GM19099 (cell line): Measurements from ENCODE around the gene ZNF282.

ENCODE experiments used
- POLR2A ChIP-seq: IDR thresholded peaks from 3 replicates; pipeline ENCODE4 v1.6.1; 2011; ENCODE audit warnings: low read depth; ENCODE audit not compliant: insufficient read length; ENCODE audit errors: extremely low read depth

ZNF282 gene

DNA sequence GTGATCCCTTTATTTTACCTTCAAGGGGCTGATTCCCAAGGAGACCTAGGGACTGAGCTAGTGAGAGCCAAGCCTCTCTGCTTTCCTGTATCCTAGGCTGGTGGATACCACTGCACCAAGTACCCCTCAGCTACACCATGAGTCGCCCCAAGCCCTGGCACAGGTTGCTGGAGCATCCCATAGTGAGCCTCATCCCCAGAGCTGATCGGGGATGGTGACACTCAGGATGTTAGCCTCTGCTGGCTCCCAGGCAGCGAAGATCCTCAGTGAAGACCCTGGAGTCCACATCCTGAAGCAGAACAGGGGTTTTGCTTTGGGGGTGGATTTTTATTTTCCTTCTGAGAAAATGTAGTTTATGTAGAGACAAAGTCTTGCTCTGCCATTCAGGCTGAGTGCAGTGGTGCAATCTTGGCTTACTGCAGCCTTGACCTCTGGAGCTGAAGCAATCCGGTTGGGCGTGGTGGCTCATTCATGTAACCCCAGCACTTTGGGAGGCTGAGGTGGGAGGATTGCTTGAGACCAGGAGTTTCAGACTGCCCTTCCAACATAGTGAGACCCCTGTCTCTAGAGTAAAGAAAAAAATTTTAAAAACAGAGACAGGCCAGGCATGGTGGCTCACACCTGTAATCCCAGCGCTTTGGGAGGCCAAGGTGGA lies 31.6 kb downstream of the ZNF282 start:
- no peak for TF ChIP-seq POLR2A

DNA sequence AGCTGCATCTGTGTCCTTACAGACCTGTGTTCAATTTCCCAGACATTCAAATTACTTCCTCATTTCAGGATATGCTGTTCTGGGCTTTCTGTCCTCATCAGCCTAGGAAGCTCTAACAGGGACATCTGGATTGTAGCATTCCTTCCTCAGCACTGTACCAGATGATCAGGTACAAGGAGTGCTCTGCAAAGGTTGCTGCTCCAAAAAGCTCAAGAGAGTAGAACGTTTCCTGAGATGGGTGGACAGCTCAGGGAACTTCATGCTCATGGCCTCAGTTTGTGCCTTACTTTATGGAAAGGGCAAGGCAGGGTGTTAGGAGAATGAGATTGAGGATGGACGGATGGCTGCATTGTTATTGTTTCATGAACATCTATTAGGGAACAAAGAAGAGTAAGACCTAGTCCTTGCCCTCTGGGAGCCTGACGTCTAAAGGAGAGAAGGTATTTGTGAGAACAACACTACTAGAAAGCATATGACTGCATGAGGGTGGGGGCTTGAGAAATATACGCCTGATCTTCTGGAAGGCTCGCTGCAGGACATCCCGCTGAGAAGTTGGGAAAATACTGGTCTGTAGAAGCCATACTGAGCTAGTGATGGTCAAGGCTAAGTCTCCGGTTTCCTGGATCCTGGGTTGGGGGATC lies 33.6 kb downstream of the ZNF282 start:
- TF ChIP-seq POLR2A: no peak

DNA sequence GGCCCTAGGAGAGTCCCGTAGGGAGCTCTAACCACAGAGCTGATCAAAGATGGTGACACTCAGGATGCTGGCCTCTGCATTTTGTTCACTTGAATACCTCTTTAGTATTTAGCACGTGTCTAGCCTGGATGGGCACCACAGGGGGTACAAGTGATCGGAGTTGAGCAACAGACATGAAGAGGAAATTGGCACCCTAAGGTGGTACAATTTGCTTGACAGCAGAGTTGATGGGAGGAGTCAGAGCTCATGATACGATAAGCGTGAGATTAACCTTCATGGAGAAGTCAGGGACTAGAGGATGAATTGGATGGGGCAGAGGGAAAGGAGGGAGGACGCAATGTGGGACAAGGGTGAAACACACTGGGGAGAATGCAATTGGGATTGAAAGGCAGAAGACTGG lies 34.2 kb downstream of the ZNF282 start:
- TF ChIP-seq POLR2A: no peak

DNA sequence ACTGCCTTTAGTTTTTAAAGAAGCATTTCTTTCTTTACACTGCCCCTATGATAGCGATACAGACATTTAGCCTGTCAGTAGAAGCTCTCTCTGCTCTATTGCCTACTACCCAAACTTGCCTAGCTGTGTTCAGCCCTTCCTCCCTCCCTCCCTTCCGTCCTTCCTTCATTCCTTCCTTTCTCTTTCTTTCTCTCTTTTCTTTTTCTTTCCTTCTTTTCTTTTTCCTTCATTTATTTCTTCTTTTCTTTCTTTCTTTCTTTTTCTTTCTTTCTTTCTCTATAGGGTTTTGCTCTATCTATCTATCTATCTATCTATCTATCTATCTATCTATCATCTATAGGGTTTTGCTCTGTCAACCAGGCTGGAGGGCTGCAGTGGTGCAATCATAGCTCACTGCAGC lies 37.0 kb downstream of the ZNF282 start:
- no peak for TF ChIP-seq POLR2A

DNA sequence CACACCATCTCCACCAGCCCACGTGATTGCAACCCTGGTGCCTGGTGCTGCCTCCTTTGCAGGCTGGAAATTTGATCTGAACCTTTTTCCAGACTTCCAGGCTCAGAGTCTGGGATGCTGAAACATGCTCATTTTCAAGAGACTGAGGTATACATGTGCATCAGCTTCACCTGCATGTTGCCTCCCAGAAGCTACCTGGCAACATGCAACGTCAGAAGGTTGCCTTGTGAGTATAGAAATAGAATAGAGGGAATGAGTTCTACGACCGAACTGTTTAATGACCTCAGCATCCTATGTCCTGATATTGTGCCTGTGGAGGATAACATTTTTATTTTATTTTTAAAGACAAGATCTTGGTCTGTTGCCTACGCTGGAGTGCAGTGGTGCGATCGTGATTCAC lies 42.2 kb downstream of the ZNF282 start:
- no peak for TF ChIP-seq POLR2A

DNA sequence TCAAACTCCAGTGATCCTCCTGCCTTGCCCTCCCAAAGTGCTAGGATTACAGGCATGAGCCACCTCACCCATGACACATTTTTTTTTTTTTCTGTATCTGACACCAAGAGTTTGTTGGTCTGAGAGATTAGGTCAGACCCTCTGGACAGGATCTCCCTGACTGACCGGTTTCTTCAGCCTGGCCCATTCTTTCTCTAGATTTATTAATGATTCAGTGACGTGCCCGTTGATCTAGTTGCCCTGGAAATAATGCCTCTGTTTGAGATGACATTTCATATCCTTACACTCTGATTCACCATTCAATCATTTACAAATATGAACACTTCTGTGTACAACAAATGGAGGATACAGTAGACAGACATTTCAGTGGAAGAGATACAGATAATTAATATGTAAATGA lies 42.7 kb downstream of the ZNF282 start:
- TF ChIP-seq POLR2A: no peak

DNA sequence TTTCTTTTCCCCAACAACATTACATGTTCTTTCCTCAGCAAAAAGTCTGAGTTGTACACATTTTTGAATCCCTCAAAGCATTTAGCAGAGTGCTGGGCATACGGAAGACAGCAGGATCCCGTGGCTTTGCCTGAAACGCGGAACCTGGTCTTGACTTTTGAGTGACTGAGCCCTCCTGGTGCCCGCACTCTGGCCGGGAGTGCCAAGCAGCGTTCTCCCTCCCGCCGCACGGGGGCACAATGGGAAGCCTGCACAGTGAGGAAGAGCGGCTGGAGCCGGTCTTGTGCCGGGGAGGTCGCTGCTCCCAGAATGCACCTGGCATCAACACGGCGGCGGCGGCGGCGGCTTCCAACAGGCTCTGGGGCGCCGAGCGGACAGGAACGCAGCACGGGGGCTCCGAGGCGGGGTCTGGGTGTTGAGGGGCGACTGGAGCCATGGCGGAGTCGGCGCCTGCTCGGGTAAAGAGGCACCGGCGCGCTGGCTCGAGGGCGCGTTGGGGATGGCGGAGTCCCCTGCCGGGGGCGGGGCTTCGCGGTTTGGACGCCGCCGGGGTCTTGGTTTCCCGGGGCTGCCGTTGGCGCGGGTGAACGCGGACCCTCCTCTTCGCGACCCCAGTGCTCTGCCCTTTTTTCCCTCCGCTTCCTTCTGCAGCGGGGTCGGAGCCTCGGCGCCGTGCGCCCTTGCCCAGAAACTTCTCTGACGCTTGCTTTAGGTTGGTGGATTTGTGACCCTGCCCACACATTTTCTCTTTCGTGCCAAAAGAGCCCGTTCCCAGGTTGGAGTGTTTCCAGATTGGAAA lies 44.2 kb downstream of the ZNF282 start, which contains the start of gene ZNF212:
ZNF212 (plus strand) TSS at position 307 of the 799 bp plus-strand sequence; CDS start at position 435, 128 bp downstream.
- TF ChIP-seq POLR2A: peak; percentile 53

DNA sequence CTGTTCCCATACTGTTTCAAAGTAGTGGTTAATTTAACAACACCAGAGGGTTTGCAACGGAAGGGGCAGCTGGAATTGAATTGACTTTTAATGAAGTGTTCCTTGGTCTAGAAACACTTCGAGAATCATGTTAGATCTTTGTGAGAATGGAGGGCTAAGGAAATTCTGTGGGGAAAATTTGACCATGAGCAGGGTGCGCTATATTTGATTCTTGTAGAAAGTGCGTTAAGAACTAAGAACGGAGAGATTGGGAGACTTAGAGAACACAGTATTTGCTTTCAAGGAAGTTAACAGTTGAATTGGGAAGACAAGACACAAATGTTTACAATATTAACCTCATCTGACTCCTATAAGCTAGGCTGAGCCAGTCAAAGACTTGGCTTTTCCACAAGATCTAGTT lies 45.3 kb downstream of the ZNF282 start:
- TF ChIP-seq POLR2A: no peak

DNA sequence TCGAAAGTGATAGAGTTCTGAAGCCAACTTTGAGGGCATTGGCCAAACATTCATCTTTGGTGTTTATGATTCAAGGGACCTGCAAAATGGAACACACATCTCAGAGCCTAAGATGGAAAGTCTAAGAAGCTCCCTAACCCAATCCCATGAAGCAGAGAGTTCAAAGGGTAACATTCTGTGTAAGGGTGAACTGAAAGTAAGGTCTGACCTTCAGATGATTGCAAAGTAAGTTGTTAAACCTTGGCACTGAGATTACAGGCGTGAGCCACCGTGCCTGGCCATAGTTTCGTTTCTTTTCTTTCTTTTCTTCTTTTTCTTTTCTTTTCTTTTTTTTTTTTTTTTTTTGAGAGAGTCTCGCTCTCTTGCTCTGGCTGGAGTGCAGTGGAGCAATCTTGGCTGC lies 46.4 kb downstream of the ZNF282 start:
- TF ChIP-seq POLR2A: no peak

DNA sequence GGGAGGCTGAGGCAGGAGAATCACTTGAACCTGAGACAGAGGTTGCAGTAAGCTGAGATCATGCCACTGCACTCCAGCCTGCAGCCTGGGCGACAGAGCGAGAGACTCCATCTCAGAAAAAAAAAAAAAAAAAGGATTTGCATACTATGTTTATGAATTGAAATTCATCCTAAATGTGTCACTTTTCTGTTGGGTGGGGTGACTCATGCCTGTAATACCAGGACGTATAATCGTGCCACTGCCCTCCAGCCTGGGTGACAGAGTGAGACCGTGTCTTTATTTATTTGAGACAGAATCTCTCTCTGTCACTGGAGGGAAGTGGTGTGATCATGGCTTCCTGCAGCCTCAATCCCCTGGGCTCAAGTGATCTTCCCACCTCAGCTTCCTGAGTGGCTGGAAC lies 49.9 kb downstream of the ZNF282 start:
- no peak for TF ChIP-seq POLR2A

DNA sequence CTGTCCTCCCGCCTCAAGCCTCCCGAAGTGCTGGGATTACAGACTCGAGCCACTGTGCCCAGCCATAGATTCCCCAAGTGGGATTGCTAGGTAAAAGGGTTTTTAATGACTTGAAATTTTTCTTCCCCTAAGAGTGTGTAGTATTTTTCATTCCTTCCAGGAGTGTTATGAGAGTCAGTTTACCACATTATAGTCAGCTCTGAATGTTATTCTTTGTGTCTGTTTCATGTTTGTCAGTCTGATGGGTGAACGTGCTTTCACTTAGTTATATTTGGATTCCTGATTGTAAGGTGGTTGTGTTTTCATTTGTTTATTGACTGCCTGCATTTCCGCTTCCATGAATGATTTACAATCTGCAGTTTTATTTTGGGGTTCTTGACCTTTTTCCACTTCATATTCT lies 50.4 kb downstream of the ZNF282 start:
- TF ChIP-seq POLR2A: no peak

DNA sequence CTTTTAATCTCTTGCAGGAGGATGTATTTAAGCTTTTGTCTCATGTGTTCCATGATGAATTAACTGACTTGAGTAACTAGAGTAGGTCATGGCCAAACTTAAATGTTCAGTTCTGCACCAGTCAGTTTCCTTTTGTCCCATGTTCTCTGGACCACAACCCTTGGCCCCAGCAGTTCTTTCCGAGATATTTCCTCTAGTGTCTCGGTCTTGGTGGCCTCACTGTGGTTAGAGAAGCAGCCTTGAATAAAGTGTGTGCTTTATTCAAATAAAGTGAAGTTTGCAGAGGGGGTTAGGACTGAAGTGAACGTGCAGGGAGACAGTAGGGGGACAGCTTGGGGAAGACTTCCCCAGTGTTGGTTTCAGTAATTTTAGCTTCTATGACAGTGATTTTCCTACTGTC lies 53.4 kb downstream of the ZNF282 start:
- TF ChIP-seq POLR2A: no peak

DNA sequence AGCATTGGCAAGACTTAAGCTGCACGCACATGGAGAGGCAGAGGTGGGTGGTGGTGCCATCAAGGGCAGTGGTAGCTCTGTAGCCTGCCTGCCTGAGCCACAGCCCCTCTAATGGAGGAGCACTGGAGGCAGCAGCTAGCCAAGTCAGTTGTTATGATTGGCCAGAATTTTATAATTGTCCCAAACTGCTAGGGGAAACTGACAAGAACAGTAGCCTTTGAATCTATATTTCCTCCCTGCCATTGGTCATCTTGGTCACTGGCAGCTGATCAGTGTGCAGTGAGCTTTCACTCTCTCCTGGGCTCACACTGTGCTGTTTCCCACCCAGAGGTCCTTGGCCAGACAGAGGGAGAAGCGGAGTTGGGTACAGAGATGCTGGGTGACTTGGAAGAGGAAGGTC lies 57.0 kb downstream of the ZNF282 start:
- TF ChIP-seq POLR2A: no peak

DNA sequence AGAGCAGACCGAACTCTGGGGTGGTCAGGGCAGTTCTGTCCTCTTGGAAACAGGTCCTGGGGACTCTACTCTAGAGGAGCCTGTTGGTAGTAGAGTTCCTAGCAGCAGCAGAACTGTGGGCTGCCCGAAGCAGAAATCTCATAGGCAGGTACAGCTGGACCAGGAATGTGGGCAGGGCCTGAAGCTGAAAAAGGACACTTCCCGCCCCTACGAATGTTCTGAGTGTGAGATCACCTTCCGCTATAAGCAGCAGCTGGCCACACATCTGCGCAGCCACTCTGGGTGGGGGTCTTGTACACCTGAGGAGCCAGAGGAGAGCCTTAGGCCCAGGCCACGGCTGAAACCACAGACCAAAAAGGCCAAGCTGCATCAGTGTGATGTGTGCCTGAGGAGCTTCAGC lies 58.3 kb downstream of the ZNF282 start:
- TF ChIP-seq POLR2A: no peak

DNA sequence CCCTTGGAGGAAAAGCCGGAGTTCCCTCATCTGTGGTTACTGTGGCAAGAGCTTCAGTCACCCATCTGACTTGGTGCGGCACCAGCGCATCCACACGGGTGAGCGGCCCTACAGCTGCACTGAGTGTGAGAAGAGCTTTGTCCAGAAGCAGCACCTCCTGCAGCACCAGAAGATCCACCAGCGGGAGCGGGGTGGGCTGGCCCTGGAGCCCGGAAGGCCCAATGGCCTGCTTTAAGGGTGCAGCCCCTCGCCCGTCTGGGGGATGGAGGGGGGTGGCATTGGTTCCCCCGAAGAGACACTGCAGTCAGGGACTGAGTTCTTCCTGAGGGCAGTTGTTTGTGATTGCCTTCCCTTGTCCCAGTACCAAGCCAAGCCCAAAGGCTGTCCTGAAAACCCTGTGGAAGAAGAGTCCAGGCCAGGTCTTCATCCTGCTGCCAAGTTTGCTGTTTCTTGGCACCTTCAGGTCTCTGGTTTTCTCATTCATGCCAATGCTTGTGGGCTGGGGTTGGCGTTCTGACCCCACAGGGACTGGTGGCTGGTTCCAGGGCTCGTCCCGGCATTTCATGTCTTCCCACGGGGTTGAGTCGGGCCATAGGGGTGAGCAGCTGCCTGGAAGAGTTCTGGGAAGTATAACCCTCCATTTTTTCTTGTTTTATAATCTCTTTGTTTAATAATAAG lies 59.0 kb downstream of the ZNF282 start:
- TF ChIP-seq POLR2A: no peak
